Muscle of back (tissue), 13 donors: Measurements from ENCODE around the gene PPP1R1C. TPM values are rescaled to one million over a fixed set of nuclear protein-coding genes. Genes with fewer than 3 reads are reported as not detected.
"Not testable (repeated sequence)": the region's sequence is repeated elsewhere in the genome, so short reads cannot be mapped to it uniquely, and the experiment has no call there.

Source experiments
- DNase-seq, 3 donors: peaks; one replicate each; pipeline versions ENCODE4 v3.0.0 to v3.0.0-alpha.2; 2013
- long read RNA-seq, 9 donors: transcript quantifications; one replicate each; lab custom pipeline, GENCODE V29; 2026
- polyA plus RNA-seq, 10 donors: library from polyadenylated mRNA; unstranded; fragments of 120-200 nt; gene quantifications; one replicate each; pipeline ENCODE4 v1.2.1, GENCODE V29; 2013; ENCODE audit not compliant: insufficient read length in 10 of 10

The PPP1R1C gene, protein sequence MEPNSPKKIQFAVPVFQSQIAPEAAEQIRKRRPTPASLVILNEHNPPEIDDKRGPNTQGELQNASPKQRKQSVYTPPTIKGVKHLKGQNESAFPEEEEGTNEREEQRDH
- 1 to 10 TPM in 3 of 10 donors, under 1 TPM in 7; 0.64 to 1.4 (median 0.88) TPM for polyA plus RNA-seq
- long read RNA-seq, donor 1, partial matches to known transcripts = 0 of 1 reads
- long read RNA-seq, donor 1, other reads (novel, unspliced or antisense) = 0 of 1 reads
- long read RNA-seq, donor 2 = 0 reads
- long read RNA-seq, donor 3 = 0 reads
- long read RNA-seq, donor 4 = 0 reads
- long read RNA-seq, donor 5 = 0 reads
- long read RNA-seq, donor 6 = 0 reads
- long read RNA-seq, donor 7 = 0 reads
- long read RNA-seq, donor 8 = 0 reads
- long read RNA-seq, donor 9 = 0 reads

DNA sequence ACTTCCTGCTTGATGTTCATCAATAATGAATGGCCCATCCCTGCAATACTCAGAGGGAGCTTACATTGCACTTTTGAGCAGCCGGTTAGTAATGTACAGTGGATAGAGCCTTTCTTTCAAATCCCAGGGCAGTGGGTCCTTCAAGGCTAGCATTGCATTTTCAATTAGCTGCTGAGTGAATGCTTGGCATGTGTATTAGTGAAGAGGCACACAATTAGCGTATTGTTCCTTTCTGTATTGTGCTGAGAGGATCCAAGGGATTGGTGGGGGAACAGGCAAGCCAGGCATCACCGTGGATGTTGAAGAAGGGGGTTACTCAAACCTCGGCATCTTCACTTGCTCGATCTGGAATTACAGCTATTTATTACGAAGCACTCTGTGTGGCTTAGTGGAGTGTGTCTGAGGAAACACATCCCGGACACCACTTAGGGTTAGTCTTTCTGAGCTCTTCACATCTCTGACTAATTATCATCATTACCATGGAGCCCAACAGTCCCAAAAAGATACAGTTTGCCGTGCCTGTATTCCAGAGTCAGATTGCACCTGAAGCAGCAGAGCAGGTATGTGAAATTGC is at the start of gene PPP1R1C:
TSS of gene PPP1R1C (plus strand) at position 222 of the 574 bp plus-strand sequence. CDS start at position 480, 258 bp downstream.
- no peak for DNase-seq

DNA sequence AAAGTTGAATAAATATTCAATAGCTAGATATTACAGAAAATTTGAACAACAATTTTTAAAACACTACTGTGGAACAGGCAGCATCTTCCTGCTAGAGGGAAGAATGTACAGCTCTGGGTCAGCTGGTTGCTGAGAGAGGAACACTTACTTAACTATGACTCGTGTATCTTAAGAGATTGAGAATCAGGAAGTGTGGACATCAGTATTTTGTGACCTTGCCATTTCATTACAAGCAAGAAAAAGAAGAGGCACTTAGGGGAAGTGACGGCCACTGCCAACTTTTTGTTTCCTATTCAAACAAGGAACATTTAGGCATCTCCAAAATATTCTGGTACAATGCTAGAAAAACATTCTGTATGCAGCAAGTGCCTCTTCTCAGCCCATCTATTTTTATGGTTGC is 48.2 kb upstream of the PPP1R1C start:
- peak in 1 of 3 donors; percentile 32 for DNase-seq

DNA sequence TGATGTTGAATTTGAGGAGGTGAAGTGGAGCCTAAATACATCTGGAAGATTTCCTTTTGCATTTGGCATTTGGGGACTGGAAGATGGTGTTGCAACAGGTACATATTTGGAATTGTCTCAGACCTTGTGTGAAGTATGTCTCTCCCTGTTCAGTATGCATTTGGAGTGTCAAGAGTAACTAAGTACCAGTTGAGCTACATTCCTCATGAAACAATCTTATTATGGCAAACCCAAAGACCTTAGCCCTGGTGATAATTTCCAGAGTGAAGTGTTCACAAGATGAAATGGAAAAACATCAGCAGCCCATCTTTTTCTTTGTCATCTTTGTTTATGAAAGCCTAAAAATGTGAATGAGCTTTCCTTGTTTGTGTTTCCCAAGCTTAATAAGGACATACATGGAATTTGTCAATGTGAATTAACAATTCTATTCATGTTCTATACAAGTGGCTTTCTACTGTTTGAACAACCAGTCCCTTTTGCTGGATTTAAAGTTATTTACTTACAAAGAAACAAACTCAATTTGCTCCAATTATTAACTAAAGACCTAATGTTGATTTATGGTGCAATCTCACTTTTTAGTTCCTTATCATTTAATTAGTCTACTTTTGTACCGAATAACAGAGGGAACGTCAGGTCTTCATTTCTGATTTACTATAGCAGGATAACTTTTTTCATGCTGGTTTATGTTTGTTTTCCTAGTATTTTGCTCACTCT is 42.1 kb upstream of the PPP1R1C start:
- no peak for DNase-seq

DNA sequence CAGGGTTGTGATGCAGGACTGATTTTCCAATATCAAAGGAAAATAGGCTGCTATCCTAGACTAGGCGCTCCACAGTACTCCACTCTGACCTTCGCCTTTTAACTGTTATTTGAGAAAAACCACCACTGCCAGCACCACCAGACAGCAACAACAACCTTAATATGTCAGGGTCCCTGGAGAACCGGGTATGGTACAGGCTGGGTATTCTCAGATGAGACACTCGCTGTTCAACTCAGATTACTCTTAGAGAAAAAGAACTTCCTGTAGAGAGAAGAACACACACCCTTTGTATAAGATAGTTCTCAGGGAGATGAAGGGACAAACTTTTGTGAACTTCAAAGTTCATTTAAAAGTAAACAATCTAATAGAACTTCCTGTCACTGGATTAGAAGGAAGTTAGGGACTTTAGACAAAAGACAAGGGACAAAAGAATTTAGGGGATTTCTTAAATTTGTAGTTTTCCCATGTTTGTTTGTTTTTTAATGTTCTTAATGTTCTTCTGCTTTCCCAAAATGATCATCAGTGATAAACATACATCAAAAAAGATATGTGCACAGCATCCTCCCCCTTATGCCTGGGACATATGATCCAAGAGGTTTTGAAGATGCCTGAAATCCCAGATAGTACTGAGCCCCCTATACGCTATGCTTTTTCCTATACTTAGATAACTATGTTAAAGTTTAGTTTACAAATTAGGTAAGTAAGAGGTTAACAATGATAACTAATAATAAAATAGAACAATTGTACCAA is 41.3 kb upstream of the PPP1R1C start:
- DNase-seq = no peak

DNA sequence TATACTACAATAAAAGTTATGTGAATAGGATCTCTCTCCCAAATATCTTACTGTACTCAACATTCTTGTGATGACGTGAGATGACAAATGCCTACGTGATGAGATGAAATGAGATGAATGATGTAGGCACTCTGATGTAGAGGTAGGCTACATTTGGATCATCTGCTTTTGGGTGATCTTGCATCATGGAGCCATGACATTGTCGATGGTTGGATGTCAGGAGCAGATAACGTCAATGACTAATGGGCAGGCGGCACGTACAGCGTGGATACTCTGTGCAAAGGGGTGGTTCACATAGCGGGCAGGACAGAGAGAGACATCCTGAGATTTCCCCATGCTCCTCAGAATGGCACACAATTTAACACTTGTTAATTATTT is 40.8 kb upstream of the PPP1R1C start:
- DNase-seq = no peak

DNA sequence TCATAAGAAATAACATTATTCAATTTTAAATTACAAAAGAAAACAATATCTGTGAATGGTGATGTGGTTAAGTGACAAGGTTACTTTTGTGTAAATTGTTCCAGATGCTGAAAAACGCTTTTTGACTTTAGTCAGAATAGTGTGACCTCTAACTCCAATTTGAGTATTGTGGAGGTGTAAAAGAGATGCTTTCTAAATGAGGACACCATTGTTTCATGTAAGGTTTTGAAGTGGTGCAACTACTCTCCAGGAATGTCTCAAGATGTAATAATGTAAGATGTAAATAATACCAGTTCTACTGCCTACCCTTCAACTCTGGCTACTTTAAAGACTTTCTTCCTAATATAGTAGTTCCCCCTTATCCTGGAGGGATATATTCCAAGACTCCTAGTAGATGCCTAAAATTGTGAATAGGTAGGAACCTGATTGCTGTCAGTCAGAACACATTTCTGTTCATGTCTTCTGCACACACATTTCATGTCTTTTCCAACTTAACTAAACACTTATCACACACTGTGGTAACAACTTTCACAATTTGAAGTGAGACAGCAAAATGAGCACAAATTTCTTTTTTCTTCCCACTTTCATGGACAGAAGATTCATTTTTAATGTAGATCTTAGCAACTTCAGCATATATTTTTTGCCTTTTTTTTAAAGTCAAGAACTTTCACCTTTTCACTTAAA is 39.1 kb upstream of the PPP1R1C start:
- no peak for DNase-seq

DNA sequence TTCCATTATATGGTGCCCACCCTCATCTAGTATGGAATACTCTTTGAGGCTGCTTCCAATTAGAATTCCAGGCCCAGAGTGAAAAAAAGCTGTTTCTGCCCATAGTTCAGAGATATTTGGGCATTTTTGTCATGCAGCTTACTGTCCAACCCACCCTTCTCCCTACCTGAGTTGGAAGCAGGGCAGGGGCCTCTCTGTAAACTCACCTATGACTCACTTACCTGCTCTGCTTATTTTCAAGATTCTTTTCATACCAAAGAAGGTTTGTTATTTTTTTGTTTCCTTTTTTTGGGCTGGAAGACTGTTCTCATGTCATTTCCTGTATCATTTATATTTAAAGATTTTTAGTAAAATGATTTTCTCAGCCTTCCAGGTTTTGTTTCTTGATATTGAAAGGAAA is 38.4 kb upstream of the PPP1R1C start:
- DNase-seq = no peak

DNA sequence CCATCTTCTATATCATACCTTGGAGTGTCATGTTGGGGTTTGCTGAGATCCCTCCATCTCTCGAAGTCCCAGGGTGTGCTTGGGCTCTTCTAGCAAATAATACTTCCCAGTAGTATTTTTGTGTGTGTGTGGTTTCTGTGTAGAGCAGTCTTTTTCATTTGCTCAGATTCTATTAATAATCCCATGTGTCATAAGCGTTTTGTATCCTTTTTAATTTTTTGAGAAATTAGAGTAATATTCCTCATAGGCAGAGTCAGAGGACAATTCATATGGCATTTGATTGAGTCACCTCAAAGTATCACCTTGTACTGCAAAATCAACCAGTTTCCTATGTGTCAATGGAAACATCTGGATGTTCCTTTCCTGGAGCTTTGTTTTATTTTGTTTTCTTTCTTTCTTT is 37.4 kb upstream of the PPP1R1C start:
- DNase-seq = no peak

DNA sequence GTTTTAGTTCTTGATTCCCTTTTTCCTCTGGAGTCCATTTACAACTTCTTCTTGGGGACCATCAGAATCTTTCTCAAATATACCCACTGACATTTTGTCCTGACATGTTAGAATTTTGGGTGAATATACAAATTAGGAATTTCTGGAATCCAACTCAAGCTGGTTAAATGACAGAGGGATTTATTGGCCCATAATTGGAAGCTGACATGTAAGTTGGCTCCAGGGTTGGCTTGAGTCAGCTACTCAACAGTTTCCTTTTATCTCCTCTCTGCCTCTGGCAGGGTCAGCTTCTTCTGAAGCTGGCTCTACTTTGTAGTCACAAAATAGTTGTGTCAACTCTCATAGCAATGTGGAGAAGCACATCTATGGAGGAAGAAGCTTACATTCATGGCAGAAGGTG is 36.6 kb upstream of the PPP1R1C start:
- DNase-seq = peak in 1 of 3 donors; percentile 24

DNA sequence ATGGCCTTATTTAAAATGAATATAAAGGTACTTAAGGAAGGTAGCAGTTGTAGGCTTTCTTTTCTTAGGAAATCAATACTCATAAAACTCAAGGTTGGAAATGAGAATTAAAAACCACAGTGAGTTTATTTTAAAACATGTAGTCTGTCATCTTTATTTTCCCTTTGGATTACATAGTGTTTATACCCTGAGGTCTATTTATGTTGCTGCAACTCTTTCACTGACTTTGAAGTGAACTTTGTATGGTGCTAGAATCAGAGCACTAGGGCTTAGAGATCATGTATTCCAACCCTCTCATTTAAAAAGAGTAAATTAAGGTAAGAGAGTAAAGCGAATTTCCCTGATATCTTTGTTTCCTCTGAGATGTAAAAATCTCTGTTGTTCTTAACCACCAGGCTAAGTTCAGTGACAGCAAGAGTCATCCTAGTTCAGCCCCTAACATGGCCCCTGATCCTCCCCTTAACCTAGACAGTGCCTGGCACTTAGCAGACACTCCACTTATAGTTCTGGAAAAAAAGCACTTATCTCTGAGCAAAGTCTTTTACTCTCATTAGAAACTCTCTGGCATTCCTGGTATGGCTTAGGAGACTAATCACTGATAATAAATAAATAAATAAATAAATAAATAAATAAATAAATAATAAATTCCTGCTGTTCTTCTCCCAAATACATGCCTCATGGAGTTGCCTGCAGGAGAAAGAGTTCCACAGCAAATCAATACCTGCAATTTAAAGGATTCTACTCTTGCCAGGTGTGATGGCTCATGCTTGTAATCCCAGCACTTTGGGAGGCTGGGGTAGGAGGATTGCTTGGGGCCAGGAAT is 33.0 kb upstream of the PPP1R1C start:
- no peak for DNase-seq

DNA sequence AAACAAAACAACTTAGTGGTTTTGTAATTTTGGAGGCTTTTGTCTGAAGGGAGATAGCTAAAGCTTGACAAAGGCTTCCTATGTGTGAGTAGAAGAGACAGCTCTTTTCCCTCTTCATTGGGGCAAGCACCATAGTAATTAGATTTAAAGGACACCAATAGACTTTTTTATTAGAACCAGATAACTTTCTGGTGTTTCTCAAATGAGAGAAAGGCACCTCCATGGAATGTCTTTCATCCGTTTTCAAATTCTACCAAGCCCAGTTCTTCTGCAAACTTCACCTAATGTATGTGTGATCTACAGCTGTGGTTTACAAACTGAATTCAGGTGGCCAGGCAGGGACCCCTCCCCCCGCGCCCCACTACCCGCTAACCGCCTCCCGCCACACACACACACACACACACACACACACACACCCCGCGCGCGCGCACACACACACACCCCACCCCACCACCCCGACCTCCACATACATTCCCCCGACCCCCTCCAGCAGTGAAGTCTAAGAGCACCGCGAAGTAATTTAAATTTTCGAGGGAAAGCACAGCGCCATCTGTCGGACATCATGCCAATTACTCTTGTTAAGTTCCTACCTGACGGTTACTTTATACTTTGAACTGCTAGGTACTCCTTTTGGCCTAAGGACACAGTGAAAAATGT is 31.6 kb upstream of the PPP1R1C start:
- peak; percentile 53 to 72 (median 62) for DNase-seq

DNA sequence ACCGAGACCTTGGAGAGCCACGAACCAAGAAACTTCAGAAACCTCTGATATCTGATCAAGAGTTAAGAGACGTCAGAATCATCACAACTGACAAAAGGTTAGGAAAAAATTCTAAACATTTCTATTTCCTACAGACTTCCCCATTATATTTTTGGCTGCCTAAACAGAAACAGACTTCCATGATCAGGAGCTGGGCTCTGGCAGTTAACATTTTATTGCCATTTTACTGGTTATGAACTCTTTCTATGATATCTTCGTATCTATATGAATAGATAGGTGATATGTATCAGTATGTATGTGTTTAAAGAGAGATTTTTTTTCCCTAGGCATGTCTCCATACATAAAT is 31.1 kb upstream of the PPP1R1C start:
- no peak for DNase-seq

DNA sequence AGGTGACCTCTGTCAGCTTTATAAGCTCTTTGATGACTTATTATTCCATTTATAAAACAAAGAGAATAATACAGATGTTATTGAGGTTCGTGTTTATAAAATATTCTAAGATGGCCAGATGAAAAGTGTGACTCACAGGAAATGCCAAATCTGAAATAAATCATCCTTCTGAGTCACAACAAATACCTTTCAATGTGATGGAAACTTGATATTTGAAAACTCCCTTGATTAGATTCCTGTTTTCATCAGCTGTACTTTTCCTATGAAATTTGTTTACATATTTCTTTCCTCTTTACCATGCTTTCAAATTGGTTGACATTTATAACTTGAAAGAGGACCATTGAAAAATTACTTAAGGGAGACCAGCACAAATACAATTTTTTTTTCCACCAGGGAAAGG is 30.6 kb upstream of the PPP1R1C start:
- DNase-seq = peak in 1 of 3 donors; percentile 35

DNA sequence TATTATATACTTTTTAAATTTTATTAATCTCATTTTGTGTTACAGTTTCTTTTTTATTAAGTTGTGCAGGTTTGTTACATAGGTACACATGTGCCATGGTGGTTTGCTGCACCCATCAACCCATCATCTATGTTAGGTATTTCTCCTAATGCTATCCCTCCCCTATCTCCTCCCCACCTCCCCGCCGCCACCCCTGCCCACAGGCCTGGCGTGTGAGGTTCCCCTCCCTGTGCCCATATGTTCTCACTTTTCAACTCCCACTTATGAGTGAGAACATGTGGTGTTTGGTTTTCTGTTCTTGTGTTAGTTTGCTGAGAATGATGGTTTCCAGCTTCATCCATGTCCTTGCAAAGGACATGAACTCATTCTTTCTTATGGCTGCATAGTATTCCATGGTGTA is 29.8 kb upstream of the PPP1R1C start:
- DNase-seq = not testable (repeated sequence)

DNA sequence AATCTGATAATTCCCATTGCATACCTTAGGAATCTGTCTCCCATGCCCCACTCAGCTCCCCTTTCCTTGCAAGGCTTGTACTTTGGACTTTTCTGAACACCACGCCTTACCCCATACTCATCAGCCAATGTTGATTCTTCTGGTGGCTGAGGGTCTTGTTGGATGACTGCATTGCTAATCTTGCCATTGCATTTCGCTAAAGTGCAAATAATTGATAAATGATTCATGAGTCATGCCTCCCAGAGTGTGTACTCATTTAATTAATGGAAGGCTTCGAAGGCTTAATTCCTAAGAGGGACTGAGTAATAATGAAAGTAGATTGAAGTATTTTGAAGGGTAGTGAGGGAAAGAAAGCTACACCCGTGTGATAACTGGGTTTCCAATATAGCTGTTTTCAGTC is 28.0 kb upstream of the PPP1R1C start:
- DNase-seq = no peak

DNA sequence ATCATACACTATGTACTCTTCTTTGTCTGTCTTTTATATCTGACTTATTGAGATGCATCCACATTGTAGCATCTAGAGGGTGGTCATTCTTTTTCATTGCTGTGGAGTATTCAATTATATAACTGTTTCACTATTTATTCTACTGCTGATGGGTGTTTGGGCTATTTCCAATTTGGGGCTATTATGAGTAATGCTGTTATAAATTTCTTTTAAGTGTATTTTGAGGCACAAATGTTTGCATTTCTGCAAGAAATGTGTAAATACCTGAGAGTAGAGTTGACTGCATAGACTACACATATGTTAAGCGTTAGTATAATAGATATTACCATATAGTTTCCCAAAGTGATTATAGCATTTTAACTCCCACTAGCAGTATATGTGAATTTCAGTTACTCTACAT is 26.9 kb upstream of the PPP1R1C start:
- DNase-seq = no peak

DNA sequence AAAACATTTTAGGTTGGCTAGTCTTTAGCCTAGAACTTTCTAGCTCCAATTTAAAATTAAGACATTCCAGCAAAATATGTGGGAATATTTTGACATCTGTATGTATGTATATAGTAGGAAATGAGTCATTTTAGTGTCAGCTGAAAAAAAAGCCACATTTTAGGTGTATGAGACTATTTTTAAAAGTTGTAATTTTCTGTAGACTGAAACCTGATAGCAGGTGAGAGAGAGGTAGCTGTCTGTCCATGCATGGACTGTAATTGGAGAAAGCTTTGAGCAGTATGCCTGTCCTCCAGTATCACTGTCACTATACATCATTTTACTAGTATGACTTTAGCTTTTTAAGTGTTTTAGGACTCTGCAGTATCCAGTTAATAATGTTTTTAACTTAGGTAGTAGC is 26.1 kb upstream of the PPP1R1C start:
- DNase-seq = no peak

DNA sequence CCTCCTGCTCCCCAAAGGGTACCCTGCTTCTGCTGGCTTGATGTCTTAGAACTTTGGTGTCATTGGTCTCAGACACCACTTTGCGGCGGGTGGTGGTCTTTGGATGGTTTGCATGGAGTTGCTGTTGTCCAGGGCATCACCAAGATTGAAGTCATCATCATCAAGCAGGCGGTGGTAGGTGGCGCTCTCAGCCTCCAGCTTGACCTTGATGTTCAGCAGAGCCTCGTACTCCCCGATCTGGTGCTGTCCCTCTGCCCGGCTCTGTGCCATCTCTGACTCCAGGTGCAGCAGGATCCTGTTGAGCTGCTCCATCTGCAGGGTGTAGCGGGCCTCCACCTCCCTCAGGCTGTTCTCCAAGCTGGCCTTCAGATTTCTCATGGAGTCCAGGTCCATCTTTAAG is 24.5 kb upstream of the PPP1R1C start:
- DNase-seq = not testable (repeated sequence)

DNA sequence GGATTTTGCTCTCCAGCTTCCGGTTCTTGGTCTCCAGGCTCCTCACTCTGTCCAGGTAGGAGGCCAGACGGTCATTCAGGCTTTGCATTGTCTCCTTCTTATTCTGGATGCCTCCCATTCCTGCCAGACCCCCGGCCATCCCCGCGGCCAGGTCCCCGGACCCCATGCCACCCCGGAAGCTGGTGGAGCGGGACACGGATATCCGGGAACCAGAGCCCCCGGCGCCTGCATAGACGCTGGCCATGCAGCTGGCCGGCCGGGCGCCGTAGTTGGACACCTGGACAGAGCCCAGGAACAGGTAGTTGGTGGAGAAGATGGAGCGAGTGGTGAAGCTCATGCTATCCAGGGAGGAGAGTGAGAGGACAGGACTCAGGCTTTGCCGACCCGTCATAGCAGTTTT is 23.5 kb upstream of the PPP1R1C start:
- DNase-seq = no peak

DNA sequence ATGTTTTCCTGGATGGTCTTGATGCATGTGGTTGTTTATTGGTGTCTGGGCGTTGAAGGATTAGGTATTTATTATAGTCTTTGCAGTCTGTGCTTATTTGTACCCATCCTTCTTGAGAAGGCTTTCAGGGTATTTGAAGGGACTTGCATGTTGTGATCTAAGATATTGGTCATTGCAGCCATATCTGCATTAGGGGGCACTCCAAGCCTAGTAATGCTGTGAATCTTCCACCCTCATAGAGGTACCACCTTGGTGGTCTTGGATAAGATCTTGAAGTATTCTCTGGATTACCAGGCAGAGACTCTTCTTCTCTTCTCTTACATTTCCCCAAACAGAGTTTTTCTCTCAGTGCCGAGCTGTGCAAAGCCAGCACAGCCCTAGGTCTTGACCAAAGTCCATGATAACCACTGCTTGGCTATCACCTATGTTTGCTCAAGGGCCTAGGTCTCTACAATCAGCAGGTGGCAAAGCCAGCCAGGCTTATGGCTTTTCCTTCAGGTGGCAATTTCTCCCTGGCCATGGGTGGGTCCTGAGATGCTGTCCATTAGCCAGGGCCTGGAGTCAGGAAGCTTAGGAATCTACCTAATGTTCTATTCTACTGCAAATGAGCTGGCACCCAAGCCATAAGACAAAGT is 15.4 kb upstream of the PPP1R1C start:
- DNase-seq = no peak
